GM18502 (cell line): ENCODE results near the gene NOM1.

Experiments
- ATAC-seq: cut with Tn5 transposase; IDR thresholded peaks from one replicate; pipeline ENCODE4 v1.9.1; 2021; ENCODE audit warnings: mild to moderate bottlenecking; ENCODE audit not compliant: unreplicated experiment, poor library complexity

Gene NOM1

DNA sequence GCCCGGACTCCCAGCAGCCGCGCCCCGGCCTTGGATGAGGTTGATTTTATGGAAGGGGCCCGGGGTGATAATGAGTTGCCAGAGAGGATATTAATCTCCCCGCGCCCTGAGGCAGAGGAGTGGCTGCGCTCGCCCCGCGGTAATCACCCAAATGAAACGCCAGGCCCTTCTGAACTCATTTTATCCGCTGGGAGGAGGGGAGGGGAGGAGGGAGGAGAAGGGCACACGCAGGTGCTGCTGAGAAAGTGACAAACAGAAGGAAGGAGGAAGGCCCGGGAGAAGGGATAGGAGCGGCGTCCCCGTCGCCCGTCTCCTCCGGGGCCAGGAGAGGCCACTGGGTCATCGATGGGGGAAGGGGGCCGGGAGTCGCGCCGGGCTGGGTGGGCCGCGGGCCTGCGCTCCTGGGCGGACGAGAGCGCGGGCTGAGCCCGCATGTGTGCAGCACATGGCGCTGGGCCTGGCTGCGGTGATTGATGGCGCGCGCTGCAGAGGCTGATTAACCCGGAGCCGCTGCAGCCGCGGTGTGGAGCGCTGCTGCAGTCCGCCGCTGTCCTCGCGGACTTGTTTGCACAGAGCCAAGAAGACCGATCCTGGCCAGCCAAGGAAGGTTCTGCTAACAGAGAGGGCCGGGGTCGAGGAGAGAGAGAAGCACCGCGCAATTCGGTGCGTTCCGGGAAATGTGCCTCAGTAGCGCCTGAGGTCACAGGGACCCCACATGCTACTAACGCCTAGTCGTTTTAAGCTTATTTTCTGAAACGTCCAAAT is 54.4 kb downstream of the NOM1 start:
- ATAC-seq: no peak

- ATAC-seq: no peak
These were observed 55.3 kb downstream of the NOM1 start for GRCh38 chr7:157004521-157005455.

DNA sequence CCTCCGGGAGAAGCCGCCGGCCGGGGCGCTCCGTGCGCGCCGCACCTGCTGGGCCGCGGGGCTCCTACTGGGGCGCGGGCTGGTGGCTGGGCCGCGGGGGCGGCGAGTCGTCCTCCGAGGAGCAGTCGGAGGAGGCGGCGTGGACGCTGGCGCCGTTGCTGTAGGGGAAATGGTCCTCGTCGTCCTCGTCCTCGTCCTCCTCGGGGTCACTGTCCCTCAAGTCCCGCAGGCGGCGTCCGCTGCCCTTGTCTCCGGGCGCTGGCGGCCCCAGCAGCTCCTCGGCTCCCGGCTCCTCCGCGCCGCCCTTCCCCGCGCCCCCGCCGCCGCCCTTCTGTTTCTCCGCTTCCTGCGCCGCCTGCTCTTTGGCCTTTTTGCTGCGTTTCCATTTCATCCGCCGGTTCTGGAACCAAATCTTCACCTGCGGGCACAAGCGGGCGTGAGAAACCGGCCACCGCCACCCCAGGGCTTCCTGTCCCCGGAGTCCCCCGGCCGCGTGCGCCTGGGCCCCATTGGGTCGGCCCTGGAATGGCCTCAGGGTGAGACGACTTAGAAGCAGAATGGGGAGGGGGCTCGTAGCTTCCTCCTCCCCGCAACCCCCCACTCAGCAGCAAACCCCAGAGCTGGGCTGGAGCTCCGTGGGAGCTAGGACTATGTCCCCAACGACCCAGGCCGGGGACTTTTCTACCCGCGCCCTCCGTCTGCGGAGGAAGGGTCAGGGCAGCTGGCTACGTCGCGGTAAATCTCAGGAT is 56.1 kb downstream of the NOM1 start:
- ATAC-seq: no peak

- ATAC-seq: no peak
These were observed 56.8 kb downstream of the NOM1 start for GRCh38 chr7:157006205-157006747.

DNA sequence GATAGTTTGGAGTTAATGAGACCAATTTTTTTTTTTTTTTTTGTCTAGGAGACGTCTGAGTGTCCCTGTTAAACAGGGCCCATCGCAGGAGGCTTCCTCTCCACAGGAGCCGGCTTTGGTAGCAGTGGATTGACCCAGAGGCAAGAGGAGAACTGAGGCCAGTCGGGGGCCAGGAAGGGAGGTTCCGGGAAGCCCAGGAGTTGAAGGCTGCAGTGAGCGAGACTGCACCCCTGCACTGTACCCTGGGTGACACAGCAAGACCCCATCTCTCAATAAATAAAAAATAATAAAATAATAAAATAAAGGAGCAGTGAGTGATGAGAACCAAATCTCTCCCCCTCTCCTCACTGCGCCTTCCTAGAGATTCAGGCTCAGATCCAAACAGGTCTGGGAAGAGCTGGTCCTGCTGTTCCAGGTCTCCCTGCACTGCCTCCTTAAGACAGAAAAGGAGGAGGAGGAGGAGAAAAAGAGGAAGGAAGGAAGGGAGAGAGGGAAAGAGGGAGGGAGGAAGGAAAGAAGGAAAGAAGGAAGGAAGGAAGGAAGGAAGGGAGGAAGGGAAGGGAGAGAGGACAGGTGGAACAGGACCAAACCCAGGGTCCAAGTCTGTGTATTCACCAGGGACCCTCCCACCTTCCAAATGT is 57.4 kb downstream of the NOM1 start:
- no peak for ATAC-seq

DNA sequence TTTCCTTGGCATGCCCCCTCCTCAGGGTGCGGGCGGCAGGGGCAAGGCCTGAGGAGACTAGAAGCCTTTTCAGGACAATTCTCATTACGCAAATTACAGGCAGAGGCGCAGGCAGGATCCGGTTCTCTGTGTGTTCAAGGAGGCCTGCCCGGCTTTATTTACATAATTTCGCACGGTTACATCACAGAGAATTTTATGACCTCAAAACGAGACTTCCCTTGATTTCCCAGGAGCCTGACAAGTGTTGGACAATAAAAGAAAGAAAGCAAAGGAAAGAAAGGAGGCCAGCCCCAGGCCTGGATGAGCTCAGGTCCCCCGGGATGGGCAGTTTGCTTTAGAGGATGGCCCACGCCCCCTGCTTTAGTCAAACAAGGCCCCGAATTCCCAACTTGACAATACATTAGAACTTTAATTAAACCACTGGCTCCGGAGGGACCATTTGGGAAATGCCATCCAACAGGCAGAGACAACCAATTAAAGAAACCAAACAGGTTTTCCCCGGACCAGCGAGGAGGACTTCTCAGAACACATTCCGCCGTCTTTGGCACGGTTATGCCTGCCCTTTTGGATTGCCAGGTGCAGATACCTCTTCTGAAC is 58.1 kb downstream of the NOM1 start:
- ATAC-seq: no peak

GRCh38 chr7:157008206-157009169 is 59.0 kb downstream of the NOM1 start:
- no peak for ATAC-seq

DNA sequence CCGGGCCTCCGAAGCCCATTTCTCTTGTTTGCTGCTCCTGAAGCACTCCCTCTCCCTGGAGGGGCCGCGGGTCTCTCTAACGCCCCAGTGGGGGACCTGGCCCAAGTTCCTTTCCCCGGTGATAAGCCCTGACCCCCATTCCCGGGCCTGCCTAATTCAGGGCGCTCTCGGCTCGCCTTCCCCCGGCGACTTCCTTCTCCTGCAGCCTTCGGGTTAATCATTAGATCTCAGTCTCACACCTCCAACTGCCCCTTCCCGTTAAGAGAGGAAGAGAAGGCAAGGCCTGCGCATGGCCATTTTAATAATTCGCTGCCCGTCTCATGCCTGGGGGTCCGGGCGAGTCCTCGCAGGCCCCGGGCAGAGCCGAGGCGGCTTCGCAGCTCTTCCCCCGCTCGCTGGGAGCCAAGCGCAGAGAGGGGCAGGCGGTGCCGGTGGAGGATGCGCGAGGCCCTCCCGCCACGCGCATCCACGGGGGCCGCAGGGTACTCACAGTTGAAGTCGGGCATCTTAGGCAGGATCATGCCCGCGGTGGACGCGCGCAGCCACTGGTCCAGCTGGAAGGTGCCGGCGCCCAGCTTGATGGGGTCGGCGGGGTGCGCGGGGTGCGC is 59.8 kb downstream of the NOM1 start:
- peak; percentile 19 for ATAC-seq

GRCh38 chr7:157009778-157010587 is 60.5 kb downstream of the NOM1 start:
- peak; percentile 47 for ATAC-seq

- ATAC-seq: peak; percentile 91
These were observed 61.2 kb downstream of the NOM1 start, which contains the start of gene MNX1 for GRCh38 chr7:157010588-157011332. MNX1 (minus strand) TSS chr7:157010663; CDS start chr7:157010350, 313 bp downstream.

- ATAC-seq: no peak
These were observed 62.0 kb downstream of the NOM1 start for GRCh38 chr7:157011333-157012112.

- ATAC-seq: no peak
These were observed 62.6 kb downstream of the NOM1 start for GRCh38 chr7:157012113-157012547.

GRCh38 chr7:157013101-157013500 is 63.6 kb downstream of the NOM1 start:
- ATAC-seq: no peak

GRCh38 chr7:157013602-157014549 is 64.4 kb downstream of the NOM1 start:
- no peak for ATAC-seq
